Hepatocyte (in vitro differentiated cells): Measurements from ENCODE around the gene COPS3. TPM values are rescaled to one million over a fixed set of nuclear protein-coding genes. Genes with fewer than 3 reads are reported as not detected.

Source experiments
- DNase-seq: peaks from one replicate; pipeline ENCODE4 v3.0.0-alpha.2; 2016; ENCODE audit warnings: low spot score
- H2AFZ ChIP-seq: fragments of 200-600 bp; sonication (generic); 2 replicates; pipeline ENCODE4 v1.6.0; 2016; ENCODE audit warnings: antibody characterized with exemption, mild to moderate bottlenecking
- H3K27ac ChIP-seq: fragments of 200-600 bp; sonication (generic); 2 replicates; pipeline ENCODE4 v1.5.1; 2016; ENCODE audit warnings: mild to moderate bottlenecking
- H3K27me3 ChIP-seq: fragments of 200-600 bp; sonication (generic); 2 replicates; pipeline ENCODE4 v1.6.1; 2016
- H3K36me3 ChIP-seq: fragments of 200-600 bp; sonication (generic); replicated peaks from 2 replicates; pipeline ENCODE4 v1.5.1; 2016; ENCODE audit warnings: low read depth; ENCODE audit not compliant: insufficient read depth
- H3K4me1 ChIP-seq: fragments of 200-600 bp; sonication (generic); 2 replicates; pipeline ENCODE4 v1.5.1; 2016; ENCODE audit warnings: mild to moderate bottlenecking, moderate library complexity; ENCODE audit not compliant: insufficient read depth
- H3K4me2 ChIP-seq: fragments of 200-600 bp; sonication (generic); 2 replicates; pipeline ENCODE4 v1.6.0; 2016
- H3K4me3 ChIP-seq: fragments of 200-600 bp; sonication (generic); 2 replicates; pipeline ENCODE4 v1.5.1; 2016; ENCODE audit warnings: mild to moderate bottlenecking
- H3K79me2 ChIP-seq: fragments of 200-600 bp; sonication (generic); 2 replicates; pipeline ENCODE4 v1.6.0; 2017; ENCODE audit warnings: mild to moderate bottlenecking
- H3K9me2 ChIP-seq: fragments of 200-600 bp; sonication (generic); replicated peaks from 2 replicates; pipeline ENCODE4 v1.6.0; 2017; ENCODE audit warnings: mild to moderate bottlenecking; ENCODE audit not compliant: insufficient read depth
- H3K9me3 ChIP-seq: fragments of 200-600 bp; sonication (generic); 2 replicates; pipeline ENCODE4 v1.5.1; 2016; ENCODE audit warnings: low read depth, mild to moderate bottlenecking
- H4K20me1 ChIP-seq: fragments of 200-600 bp; sonication (generic); 2 replicates; pipeline ENCODE4 v1.6.0; 2016; ENCODE audit warnings: mild to moderate bottlenecking; ENCODE audit not compliant: insufficient read depth, poor library complexity, severe bottlenecking
- EZH2 ChIP-seq: fragments of 200-600 bp; sonication (generic); IDR thresholded peaks from 2 replicates; pipeline ENCODE4 v1.6.1; 2016; ENCODE audit warnings: antibody characterized with exemption, mild to moderate bottlenecking, borderline replicate concordance
- EZH2phosphoT487 ChIP-seq: fragments of 200-600 bp; sonication (generic); IDR thresholded peaks from one replicate; pipeline ENCODE4 v1.6.1; 2018; ENCODE audit warnings: antibody characterized with exemption, mild to moderate bottlenecking, low read depth, moderate library complexity; ENCODE audit not compliant: unreplicated experiment, severe bottlenecking
- whole genome bisulfite sequencing: methylation state at CpG from one replicate; pipeline ENCODE4 v1.1.6; 2016; ENCODE audit warnings: low lambda C conversion rate; ENCODE audit errors: missing lambda C conversion rate; 5-methylcytosine and 5-hydroxymethylcytosine counted together
- polyA plus RNA-seq: library from polyadenylated mRNA; unstranded; fragments of >200 nt; fragmentation: Nextera tagmentation; extraction: Ambion mirVana; gene quantifications from 2 replicates; pipeline ENCODE4 v1.2.1, GENCODE V29; 2016
- total RNA-seq: library from RNA; depleted of rRNA; stranded (reverse); fragments of >200 nt; gene quantifications from 2 replicates; pipeline ENCODE4 v1.2.3, GENCODE V29; 2014
- TF ChIP-seq, protein P1 (sequence below): fragments of 200-600 bp; sonication (generic); IDR thresholded peaks from 2 replicates; pipeline ENCODE4 v1.5.1; 2016; ENCODE audit warnings: antibody characterized with exemption, mild to moderate bottlenecking; ENCODE audit not compliant: poor library complexity

The COPS3 gene
- total and polyA plus RNA-seq, 2 experiments from 2014 or later, result 56.4 to 69.5 TPM

DNA sequence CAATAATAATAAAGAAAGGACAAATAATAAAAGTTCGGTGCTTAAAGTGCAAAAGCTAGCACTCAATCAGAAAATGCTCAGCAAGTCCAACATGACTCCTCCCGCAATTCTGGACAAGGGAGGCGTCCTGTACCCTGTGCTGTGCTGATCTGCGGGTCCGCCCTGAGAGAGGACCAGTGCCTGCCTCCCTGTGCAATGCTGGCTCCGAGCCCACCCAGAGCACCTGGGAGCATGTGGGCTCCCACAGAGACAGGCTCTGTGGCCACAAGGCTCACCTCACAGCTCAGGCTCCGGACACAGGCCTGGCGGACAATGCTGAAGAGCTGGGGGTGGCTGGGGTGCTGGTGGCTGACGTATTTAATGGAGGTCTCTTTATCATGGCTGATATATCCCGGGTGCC lies 55.1 kb downstream of the COPS3 start:
- DNase-seq, result no peak
- H3K27ac ChIP-seq, result no peak overlapping the region
- no peak overlapping the region for H2AFZ ChIP-seq
- 96% methylated on average over 10 of the region's 10 CpGs for WGBS
- H3K4me1 ChIP-seq, result no peaks in the 10 kb centered on the region
- no peaks in the 10 kb centered on the region for H3K9me2 ChIP-seq
- no peaks in the 10 kb centered on the region for H3K9me3 ChIP-seq
- no peak overlapping the region for H3K4me3 ChIP-seq
- H4K20me1 ChIP-seq, result peaks cover 31% of the 10 kb centered on the region
- no peaks in the 10 kb centered on the region for H3K27me3 ChIP-seq
- H3K79me2 ChIP-seq, result peaks cover 13% of the 10 kb centered on the region
- H3K36me3 ChIP-seq, result no peaks in the 10 kb centered on the region
- H3K4me2 ChIP-seq, result no peak overlapping the region
- TF ChIP-seq, protein P1, sequence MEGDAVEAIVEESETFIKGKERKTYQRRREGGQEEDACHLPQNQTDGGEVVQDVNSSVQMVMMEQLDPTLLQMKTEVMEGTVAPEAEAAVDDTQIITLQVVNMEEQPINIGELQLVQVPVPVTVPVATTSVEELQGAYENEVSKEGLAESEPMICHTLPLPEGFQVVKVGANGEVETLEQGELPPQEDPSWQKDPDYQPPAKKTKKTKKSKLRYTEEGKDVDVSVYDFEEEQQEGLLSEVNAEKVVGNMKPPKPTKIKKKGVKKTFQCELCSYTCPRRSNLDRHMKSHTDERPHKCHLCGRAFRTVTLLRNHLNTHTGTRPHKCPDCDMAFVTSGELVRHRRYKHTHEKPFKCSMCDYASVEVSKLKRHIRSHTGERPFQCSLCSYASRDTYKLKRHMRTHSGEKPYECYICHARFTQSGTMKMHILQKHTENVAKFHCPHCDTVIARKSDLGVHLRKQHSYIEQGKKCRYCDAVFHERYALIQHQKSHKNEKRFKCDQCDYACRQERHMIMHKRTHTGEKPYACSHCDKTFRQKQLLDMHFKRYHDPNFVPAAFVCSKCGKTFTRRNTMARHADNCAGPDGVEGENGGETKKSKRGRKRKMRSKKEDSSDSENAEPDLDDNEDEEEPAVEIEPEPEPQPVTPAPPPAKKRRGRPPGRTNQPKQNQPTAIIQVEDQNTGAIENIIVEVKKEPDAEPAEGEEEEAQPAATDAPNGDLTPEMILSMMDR, result no peak
- TF ChIP-seq EZH2, result no peak
- no peak for TF ChIP-seq EZH2phosphoT487

DNA sequence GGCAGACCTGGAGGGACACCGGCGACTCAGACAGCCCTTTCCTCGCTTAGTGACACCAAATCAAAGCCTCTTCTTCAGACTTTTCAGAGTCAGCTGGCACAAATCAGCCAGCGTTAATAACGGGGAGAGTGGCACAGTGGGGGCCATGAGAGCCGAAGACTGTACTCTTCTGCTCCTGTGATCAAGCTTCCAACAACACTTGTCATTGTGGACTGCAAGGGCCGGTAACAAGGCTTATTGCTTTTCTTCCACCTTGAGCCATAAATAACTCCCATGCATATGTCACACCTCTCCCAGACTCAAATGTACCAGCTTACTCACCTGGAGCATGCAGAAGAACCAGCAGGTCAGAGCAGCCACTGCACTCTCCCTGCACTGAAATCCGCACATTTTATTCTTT lies 56.9 kb downstream of the COPS3 start:
- H3K4me1 ChIP-seq, result no peaks in the 10 kb centered on the region
- H3K27me3 ChIP-seq, result no peaks in the 10 kb centered on the region
- H3K79me2 ChIP-seq, result peaks cover 2% of the 10 kb centered on the region
- no peak overlapping the region for H2AFZ ChIP-seq
- no peaks in the 10 kb centered on the region for H3K36me3 ChIP-seq
- H4K20me1 ChIP-seq, result peaks cover 26% of the 10 kb centered on the region
- H3K9me2 ChIP-seq, result no peaks in the 10 kb centered on the region
- no peak overlapping the region for H3K4me2 ChIP-seq
- DNase-seq, result no peak
- H3K9me3 ChIP-seq, result no peaks in the 10 kb centered on the region
- WGBS, result 91% methylated on average over 8 of the region's 8 CpGs
- TF ChIP-seq EZH2phosphoT487 (no peak), EZH2 (no peak)
- TF ChIP-seq, protein P1, result no peak
- H3K27ac ChIP-seq, result no peak overlapping the region
- no peak overlapping the region for H3K4me3 ChIP-seq

DNA sequence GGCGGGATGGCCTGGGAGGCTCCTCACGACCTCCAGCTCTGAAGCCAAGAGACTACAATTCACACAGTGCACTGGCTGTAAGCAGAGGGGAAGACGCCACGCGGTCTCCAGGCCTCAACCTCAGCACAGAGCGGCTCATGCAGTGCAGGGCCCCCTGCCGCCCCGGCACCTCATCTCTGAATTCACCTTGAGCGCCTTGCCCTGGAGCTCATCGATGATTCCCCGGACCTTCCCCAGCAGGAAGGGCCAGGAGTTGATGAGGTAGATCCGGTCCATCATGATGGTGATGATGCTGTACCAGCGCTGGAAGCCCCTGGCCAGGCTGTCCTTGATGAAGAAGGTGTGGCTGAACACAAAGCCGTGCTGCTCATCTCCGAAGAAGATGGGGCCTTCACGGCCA lies 57.3 kb downstream of the COPS3 start:
- H4K20me1 ChIP-seq, result peaks cover 26% of the 10 kb centered on the region
- WGBS, result 96% methylated on average over 16 of the region's 16 CpGs
- H3K27ac ChIP-seq, result no peak overlapping the region
- H3K36me3 ChIP-seq, result no peaks in the 10 kb centered on the region
- TF ChIP-seq EZH2 (no peak), EZH2phosphoT487 (no peak)
- TF ChIP-seq, protein P1, result no peak
- no peaks in the 10 kb centered on the region for H3K9me3 ChIP-seq
- no peaks in the 10 kb centered on the region for H3K9me2 ChIP-seq
- no peak overlapping the region for H3K4me2 ChIP-seq
- H3K79me2 ChIP-seq, result no peaks in the 10 kb centered on the region
- no peak overlapping the region for H2AFZ ChIP-seq
- H3K4me1 ChIP-seq, result no peaks in the 10 kb centered on the region
- no peak overlapping the region for H3K4me3 ChIP-seq
- no peaks in the 10 kb centered on the region for H3K27me3 ChIP-seq
- DNase-seq, result no peak

DNA sequence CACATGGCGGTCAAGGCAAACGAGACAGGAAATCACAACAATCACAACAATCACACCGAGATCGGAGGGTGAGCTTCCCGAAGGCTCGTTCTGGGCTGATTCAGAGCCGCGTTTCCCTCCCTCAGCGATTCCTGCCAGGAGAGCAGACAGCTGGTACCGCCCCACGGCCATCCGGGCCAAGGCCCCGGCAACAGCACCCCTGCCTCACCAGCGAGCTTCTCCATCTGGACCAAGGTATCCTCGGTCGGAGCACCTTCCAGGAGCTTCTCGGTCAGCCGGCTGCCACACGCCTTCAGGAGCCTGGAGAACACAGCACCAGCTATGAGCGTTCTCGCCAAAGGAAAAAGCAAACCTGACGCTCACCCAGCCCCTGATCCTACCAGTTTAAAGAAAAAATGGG lies 59.7 kb downstream of the COPS3 start:
- H4K20me1 ChIP-seq, result peaks cover 13% of the 10 kb centered on the region
- DNase-seq, result no peak
- H3K9me2 ChIP-seq, result no peaks in the 10 kb centered on the region
- no peak overlapping the region for H3K4me2 ChIP-seq
- no peak overlapping the region for H2AFZ ChIP-seq
- H3K27me3 ChIP-seq, result no peaks in the 10 kb centered on the region
- H3K36me3 ChIP-seq, result no peaks in the 10 kb centered on the region
- no peak overlapping the region for H3K27ac ChIP-seq
- no peak overlapping the region for H3K4me3 ChIP-seq
- H3K79me2 ChIP-seq, result no peaks in the 10 kb centered on the region
- H3K9me3 ChIP-seq, result no peaks in the 10 kb centered on the region
- TF ChIP-seq EZH2 (no peak), EZH2phosphoT487 (no peak)
- TF ChIP-seq, protein P1, result no peak
- WGBS, result 99% methylated on average over 22 of the region's 22 CpGs
- no peaks in the 10 kb centered on the region for H3K4me1 ChIP-seq
